ENCODE measurements around the gene CARS1.

Gene CARS1

GRCh38 chr11:3057069-3057963 lies at the start of gene CARS1:
CARS1 (minus strand) TSS chr11:3057423; CDS start chr11:3057367, 56 bp downstream.
- DNase-seq: peak; percentile 71 to 87 (median 80)

- no peak for DNase-seq
Measured at GRCh38 chr11:3105791-3106735, 48.8 kb upstream of the CARS1 start.

GRCh38 chr11:3104961-3105790 lies 48.0 kb upstream of the CARS1 start:
- no peak for DNase-seq

GRCh38 chr11:3104051-3104714 lies 47.0 kb upstream of the CARS1 start:
- no peak for DNase-seq

- DNase-seq: no peak
Measured at GRCh38 chr11:3103076-3103475, 45.9 kb upstream of the CARS1 start.

GRCh38 chr11:3102641-3102921 lies 45.4 kb upstream of the CARS1 start:
- DNase-seq: no peak

GRCh38 chr11:3101921-3102640 lies 44.9 kb upstream of the CARS1 start:
- DNase-seq: no peak

- no peak for DNase-seq
Measured at GRCh38 chr11:3099178-3099577, 42.0 kb upstream of the CARS1 start.

- DNase-seq: no peak
Measured at GRCh38 chr11:3096909-3097530, 39.8 kb upstream of the CARS1 start.

GRCh38 chr11:3095712-3096361 lies 38.6 kb upstream of the CARS1 start:
- no peak for DNase-seq

- DNase-seq: no peak
Measured at GRCh38 chr11:3094223-3094824, 37.1 kb upstream of the CARS1 start.

GRCh38 chr11:3093281-3094191 lies 36.3 kb upstream of the CARS1 start:
- DNase-seq: no peak

- DNase-seq: no peak
Measured at GRCh38 chr11:3092603-3093141, 35.4 kb upstream of the CARS1 start.

- peak; percentile 32 to 65 (median 50) for DNase-seq
Measured at GRCh38 chr11:3091846-3092602, 34.8 kb upstream of the CARS1 start.

- DNase-seq: no peak
Measured at GRCh38 chr11:3091081-3091845, 34.0 kb upstream of the CARS1 start.

- no peak for DNase-seq
Measured at GRCh38 chr11:3090096-3090901, 33.1 kb upstream of the CARS1 start.
